Gastrocnemius medialis (tissue), 4 donors: ENCODE measurements around the gene MYOM1. TPM values are rescaled to one million over a fixed set of nuclear protein-coding genes. Genes with fewer than 3 reads are reported as not detected.

Source experiments
- ATAC-seq, 2 donors: fragments of 150-250 bp; one replicate each; pipeline ENCODE4 v1.9.1; 2016
- DNase-seq, 2 donors: peaks; one replicate each; pipeline ENCODE4 v3.0.0-alpha.2; 2019
- H3K27ac ChIP-seq, 4 donors: fragments of 200-600 bp; sonication (generic); 1 replicate in 1 of 4; 2 replicates in 3 of 4; pipeline ENCODE4 v1.5.1; 2016 to 2018; ENCODE audit warnings: mild to moderate bottlenecking in 2 of 4, moderate library complexity in 1 of 4
- H3K27me3 ChIP-seq, 3 donors: fragments of 200-600 bp; sonication (generic) in 2 of 3; 1 replicate in 1 of 3; 2 replicates in 2 of 3; pipeline versions ENCODE4 v1.5.1 to v1.6.0; 2016 to 2019; ENCODE audit warnings: mild to moderate bottlenecking in 1 of 3, moderate library complexity in 1 of 3
- H3K36me3 ChIP-seq, 2 donors: fragments of 200-600 bp; sonication (generic) in 1 of 2; one replicate each; pipeline ENCODE4 v1.5.1; 2017 to 2018
- H3K4me1 ChIP-seq, 2 donors: fragments of 200-600 bp; sonication (generic) in 1 of 2; one replicate each; pipeline ENCODE4 v1.5.1; 2016 to 2017; ENCODE audit warnings: mild to moderate bottlenecking in 2 of 2
- H3K4me3 ChIP-seq, 4 donors: fragments of 200-600 bp; sonication (generic) in 3 of 4; 1 replicate in 1 of 4; 2 replicates in 3 of 4; pipeline ENCODE4 v1.5.1; 2016 to 2019; ENCODE audit warnings: mild to moderate bottlenecking in 2 of 4
- H3K9me3 ChIP-seq, 3 donors: fragments of 200-600 bp; sonication (generic) in 2 of 3; 1 replicate in 1 of 3; 2 replicates in 2 of 3; pipeline ENCODE4 v1.5.1; 2016 to 2019
- CTCF ChIP-seq, 5 experiments: fragments of 450-650 bp in 3 of 5; fragments of 200-600 bp in 2 of 5; sonication (generic) in 2 of 5; IDR thresholded peaks in 4 of 5; conservative IDR thresholded peaks in 1 of 5; 1 replicate in 4 of 5; 2 replicates in 1 of 5; pipeline ENCODE4 v1.5.1; 2016 to 2019; ENCODE audit warnings: antibody characterized with exemption in 5 of 5, mild to moderate bottlenecking in 3 of 5, moderate library complexity in 3 of 5
- POLR2A ChIP-seq, 2 donors: fragments of 450-650 bp; IDR thresholded peaks; one replicate each; pipeline ENCODE4 v1.6.1; 2017; ENCODE audit warnings: antibody characterized with exemption in 2 of 2, mild to moderate bottlenecking in 2 of 2, moderate library complexity in 2 of 2
- in situ Hi-C, 4 donors: fragments of 200-750 bp; cut with MboI; loops; one replicate each; pipeline versions ENCODE4 v1.15.0 to v1.8.0; 2017; ENCODE audit warnings: low sequenced_read_pairs in 4 of 4
- intact Hi-C: fragments of 100-400 bp; cut with DNase I; formaldehyde crosslinking; loops from one replicate; pipeline ENCODE4 v1.15.1; 2023; ENCODE audit warnings: low total_unique reads
- total RNA-seq, 4 donors: library from RNA; depleted of rRNA; stranded (reverse); fragments of >200 nt; gene quantifications; one replicate each; pipeline versions ENCODE4 v1.1.0 to v1.2.3, GENCODE V29; 2016

Gene MYOM1
- total RNA-seq, 4 donors from 2014 or later: 245 to 307 (median 273) TPM

- in situ Hi-C loops (no loop called here), intact Hi-C loops (no loop called here)
- DNase-seq (no peak), ATAC-seq (no peak)
- Histone ChIP-seq H3K9me3 (no peaks in the 10 kb centered on the region), H3K4me1 (peaks cover 16 to 24% of the 10 kb centered on the region in 2 donors), H3K4me3 (no peak overlapping the region), H3K27ac (peak overlapping the region; percentile 21 to 90 (median 43)), H3K36me3 (peaks cover 0 to 43% of the 10 kb centered on the region in 2 donors), H3K27me3 (no peaks in the 10 kb centered on the region)
- TF ChIP-seq POLR2A (IDR thresholded peaks at IDR 0.05): no peak
- no peak for TF ChIP-seq CTCF (IDR thresholded peaks at IDR 0.05 in 4 of 5, conservative IDR thresholded peaks at IDR 0.05 in 1 of 5)
Measured at GRCh38 chr18:3184275-3184963, 35.3 kb downstream of the MYOM1 start.

GRCh38 chr18:3183103-3183717 is 36.6 kb downstream of the MYOM1 start:
- intact Hi-C loops (no loop called here), in situ Hi-C loops (no loop called here)
- no peak overlapping the region for H3K4me3 ChIP-seq
- no peaks in the 10 kb centered on the region for H3K9me3 ChIP-seq
- no peak for ATAC-seq
- TF ChIP-seq CTCF (IDR thresholded peaks at IDR 0.05 in 4 of 5, conservative IDR thresholded peaks at IDR 0.05 in 1 of 5) (no peak), POLR2A (IDR thresholded peaks at IDR 0.05) (no peak)
- H3K27ac ChIP-seq: peak overlapping the region in 3 of 4 donors; percentile 40 to 90 (median 64)
- peaks cover 0 to 40% of the 10 kb centered on the region in 2 donors for H3K36me3 ChIP-seq
- DNase-seq: no peak
- H3K27me3 ChIP-seq: no peaks in the 10 kb centered on the region
- peaks cover 18 to 25% of the 10 kb centered on the region in 2 donors for H3K4me1 ChIP-seq

GRCh38 chr18:3180325-3180724 is 39.4 kb downstream of the MYOM1 start:
- no peaks in the 10 kb centered on the region for H3K27me3 ChIP-seq
- peaks cover 0 to 14% of the 10 kb centered on the region in 2 donors for H3K36me3 ChIP-seq
- intact Hi-C loops (no loop called here), in situ Hi-C loops (no loop called here)
- peak overlapping the region; percentile 76 to 85 (median 80) for H3K27ac ChIP-seq
- no peak overlapping the region for H3K4me3 ChIP-seq
- H3K4me1 ChIP-seq: peaks cover 18 to 25% of the 10 kb centered on the region in 2 donors
- no peaks in the 10 kb centered on the region for H3K9me3 ChIP-seq
- no peak for TF ChIP-seq POLR2A (IDR thresholded peaks at IDR 0.05)
- TF ChIP-seq CTCF (IDR thresholded peaks at IDR 0.05 in 4 of 5, conservative IDR thresholded peaks at IDR 0.05 in 1 of 5): no peak
- DNase-seq: no peak
- ATAC-seq: peak; percentile 42 to 64

- ATAC-seq: peak; percentile 58 to 88
- no peaks in the 10 kb centered on the region for H3K9me3 ChIP-seq
- no peak overlapping the region for H3K4me3 ChIP-seq
- H3K27me3 ChIP-seq: no peaks in the 10 kb centered on the region
- peak in 1 of 2 donors; percentile 29 for DNase-seq
- TF ChIP-seq POLR2A (IDR thresholded peaks at IDR 0.05) (no peak), CTCF (IDR thresholded peaks at IDR 0.05 in 4 of 5, conservative IDR thresholded peaks at IDR 0.05 in 1 of 5) (no peak)
- intact Hi-C loops (no loop called here), in situ Hi-C loops (no loop called here)
- peaks cover 18 to 20% of the 10 kb centered on the region in 2 donors for H3K4me1 ChIP-seq
- H3K27ac ChIP-seq: peak overlapping the region; percentile 76 to 85 (median 80)
- peaks cover 0 to 7% of the 10 kb centered on the region in 2 donors for H3K36me3 ChIP-seq
Measured at GRCh38 chr18:3179430-3180089, 40.2 kb downstream of the MYOM1 start.
